ENCODE data around the gene GBX2.

GBX2 gene

DNA sequence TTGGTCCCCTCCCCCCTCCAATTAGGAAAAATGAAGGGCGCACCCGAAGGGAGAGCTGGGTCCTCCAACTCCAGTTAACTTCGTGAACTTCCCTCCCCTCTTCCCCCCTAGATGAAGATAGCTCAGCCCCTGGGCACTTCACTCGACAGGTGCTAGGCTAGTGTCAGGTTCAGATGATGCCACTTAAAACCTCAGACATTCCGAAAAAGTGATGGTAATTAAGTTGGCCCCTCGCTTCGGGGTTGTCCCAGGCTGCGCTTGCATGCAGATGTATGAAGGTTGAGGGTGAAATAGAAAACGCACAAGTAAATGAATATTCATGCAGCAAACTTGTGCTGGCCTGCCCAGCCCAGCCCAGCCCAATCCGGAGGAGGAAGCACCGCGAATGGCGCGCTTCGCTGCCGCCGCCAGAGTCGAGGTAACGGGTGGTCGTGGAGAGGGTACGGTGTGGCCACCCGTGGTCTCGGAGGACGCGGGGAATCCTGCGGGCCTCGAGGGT lies 3.0 kb upstream of the GBX2 start:
- WGBS, 2 donors (ENCODE audit: extremely low coverage in 2 of 2, insufficient read length in 2 of 2, insufficient replicate concordance in 1 of 2), result no CpG with 5 or more reads among the region's 27 CpGs
- Histone ChIP-seq H3K36me3 (replicated peaks in 1 of 2; ENCODE audit: control insufficient read depth in 2 of 2, insufficient read depth in 2 of 2, low read length in 2 of 2) (peaks cover 0 to 9% of the 10 kb centered on the region in 2 donors), H3K18ac (ENCODE audit: low read length) (peak overlapping the region; percentile 74), H3K14ac (ENCODE audit: low read length) (no peak overlapping the region), H4K91ac (ENCODE audit: low read depth, low read length, poor library complexity) (no peak overlapping the region), H2BK12ac (ENCODE audit: low read length) (peak overlapping the region; percentile 68), H3K27ac (replicated peaks; ENCODE audit: low read length) (no peak overlapping the region), H2AFZ (ENCODE audit: low read length) (peak overlapping the region; percentile 75), H3K4me2 (ENCODE audit: insufficient read depth, low read length, poor library complexity, severe bottlenecking) (no peak overlapping the region), H2BK5ac (ENCODE audit: low read length) (no peak overlapping the region), H3K9ac (ENCODE audit: low read depth, low read length, poor library complexity) (peak overlapping the region; percentile 33), H3K9me3 (replicated peaks in 1 of 2; ENCODE audit: control insufficient read depth in 2 of 2, insufficient read depth in 1 of 2, low read depth in 1 of 2, low read length in 2 of 2) (peaks cover 0 to 14% of the 10 kb centered on the region in 2 donors), H3K27me3 (ENCODE audit: control insufficient read depth in 3 of 3, insufficient read depth in 3 of 3, low read depth in 1 of 3, low read length in 3 of 3) (peaks cover 0 to 97% (median 59%) of the 10 kb centered on the region in 3 experiments), H3K23ac (ENCODE audit: low read depth, low read length, poor library complexity) (peak overlapping the region; percentile 8), H3K4me3 (ENCODE audit: low read length in 2 of 2) (peak overlapping the region in 1 of 2 donors; percentile 95), H3K4ac (ENCODE audit: low read length) (no peak overlapping the region), H3K79me1 (ENCODE audit: low read depth, low read length) (peaks cover 2% of the 10 kb centered on the region), H2BK120ac (ENCODE audit: low read depth, low read length) (no peak overlapping the region), H4K8ac (ENCODE audit: low read depth, low read length) (no peak overlapping the region), H3K4me1 (ENCODE audit: control insufficient read depth in 2 of 2, insufficient read depth in 1 of 2, low read depth in 1 of 2, low read length in 2 of 2) (peaks cover 6 to 45% of the 10 kb centered on the region in 2 donors), H2AK5ac (ENCODE audit: low read depth, low read length) (peak overlapping the region; percentile 77), H2BK15ac (ENCODE audit: low read length) (no peak overlapping the region)
- no peak for DNase-seq (ENCODE audit: low spot score)

DNA sequence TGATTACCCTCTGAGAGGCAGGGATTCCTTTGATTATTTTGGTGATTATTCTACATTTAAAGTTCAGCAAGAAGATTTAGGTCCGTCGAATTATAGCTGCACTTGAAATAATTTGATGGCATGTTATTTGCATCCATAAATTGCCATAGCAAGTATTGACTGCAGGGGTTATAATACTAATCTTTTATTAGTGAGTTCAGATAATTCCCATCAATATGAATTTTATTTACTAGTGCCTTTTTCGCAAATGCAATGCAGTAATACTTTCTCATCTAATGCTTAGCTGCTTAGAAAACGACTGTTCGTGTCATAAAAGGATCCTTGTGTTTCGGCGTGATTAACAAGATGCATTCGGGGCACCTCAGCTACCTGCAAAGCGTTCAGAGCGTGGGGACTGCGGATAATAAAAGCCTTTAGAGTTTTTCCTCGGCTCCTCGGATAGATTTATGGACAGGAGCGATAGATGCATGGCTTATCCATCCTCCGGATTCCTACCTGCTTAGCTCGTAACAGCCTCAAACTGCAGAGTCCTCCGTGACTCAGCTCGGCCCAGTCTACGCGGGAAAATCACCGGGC lies 2.5 kb upstream of the GBX2 start:
- no peak overlapping the region for H3K4ac ChIP-seq (ENCODE audit: low read length)
- H3K18ac ChIP-seq (ENCODE audit: low read length), result no peak overlapping the region
- peaks cover 0 to 100% (median 64%) of the 10 kb centered on the region in 3 experiments for H3K27me3 ChIP-seq (ENCODE audit: control insufficient read depth in 3 of 3, insufficient read depth in 3 of 3, low read depth in 1 of 3, low read length in 3 of 3)
- H2BK12ac ChIP-seq (ENCODE audit: low read length), result no peak overlapping the region
- peak overlapping the region; percentile 75 for H2AFZ ChIP-seq (ENCODE audit: low read length)
- peaks cover 0 to 14% of the 10 kb centered on the region in 2 donors for H3K9me3 ChIP-seq (replicated peaks in 1 of 2; ENCODE audit: control insufficient read depth in 2 of 2, insufficient read depth in 1 of 2, low read depth in 1 of 2, low read length in 2 of 2)
- H3K9ac ChIP-seq (ENCODE audit: low read depth, low read length, poor library complexity), result no peak overlapping the region
- no peak overlapping the region for H4K91ac ChIP-seq (ENCODE audit: low read depth, low read length, poor library complexity)
- DNase-seq (ENCODE audit: low spot score), result peak; percentile 11
- no peak overlapping the region for H2AK5ac ChIP-seq (ENCODE audit: low read depth, low read length)
- H3K27ac ChIP-seq (replicated peaks; ENCODE audit: low read length), result no peak overlapping the region
- no peak overlapping the region for H3K4me2 ChIP-seq (ENCODE audit: insufficient read depth, low read length, poor library complexity, severe bottlenecking)
- H3K79me1 ChIP-seq (ENCODE audit: low read depth, low read length), result peaks cover 2% of the 10 kb centered on the region
- no peak overlapping the region for H3K14ac ChIP-seq (ENCODE audit: low read length)
- peaks cover 0 to 14% of the 10 kb centered on the region in 2 donors for H3K36me3 ChIP-seq (replicated peaks in 1 of 2; ENCODE audit: control insufficient read depth in 2 of 2, insufficient read depth in 2 of 2, low read length in 2 of 2)
- H4K8ac ChIP-seq (ENCODE audit: low read depth, low read length), result no peak overlapping the region
- H2BK5ac ChIP-seq (ENCODE audit: low read length), result no peak overlapping the region
- no peak overlapping the region for H3K23ac ChIP-seq (ENCODE audit: low read depth, low read length, poor library complexity)
- peak overlapping the region in 1 of 2 donors; percentile 95 for H3K4me3 ChIP-seq (ENCODE audit: low read length in 2 of 2)
- no CpG with 5 or more reads among the region's 21 CpGs for WGBS, 2 donors (ENCODE audit: extremely low coverage in 2 of 2, insufficient read length in 2 of 2, insufficient replicate concordance in 1 of 2)
- H2BK120ac ChIP-seq (ENCODE audit: low read depth, low read length), result no peak overlapping the region
- H3K4me1 ChIP-seq (ENCODE audit: control insufficient read depth in 2 of 2, insufficient read depth in 1 of 2, low read depth in 1 of 2, low read length in 2 of 2), result peaks cover 8 to 40% of the 10 kb centered on the region in 2 donors
- no peak overlapping the region for H2BK15ac ChIP-seq (ENCODE audit: low read length)

DNA sequence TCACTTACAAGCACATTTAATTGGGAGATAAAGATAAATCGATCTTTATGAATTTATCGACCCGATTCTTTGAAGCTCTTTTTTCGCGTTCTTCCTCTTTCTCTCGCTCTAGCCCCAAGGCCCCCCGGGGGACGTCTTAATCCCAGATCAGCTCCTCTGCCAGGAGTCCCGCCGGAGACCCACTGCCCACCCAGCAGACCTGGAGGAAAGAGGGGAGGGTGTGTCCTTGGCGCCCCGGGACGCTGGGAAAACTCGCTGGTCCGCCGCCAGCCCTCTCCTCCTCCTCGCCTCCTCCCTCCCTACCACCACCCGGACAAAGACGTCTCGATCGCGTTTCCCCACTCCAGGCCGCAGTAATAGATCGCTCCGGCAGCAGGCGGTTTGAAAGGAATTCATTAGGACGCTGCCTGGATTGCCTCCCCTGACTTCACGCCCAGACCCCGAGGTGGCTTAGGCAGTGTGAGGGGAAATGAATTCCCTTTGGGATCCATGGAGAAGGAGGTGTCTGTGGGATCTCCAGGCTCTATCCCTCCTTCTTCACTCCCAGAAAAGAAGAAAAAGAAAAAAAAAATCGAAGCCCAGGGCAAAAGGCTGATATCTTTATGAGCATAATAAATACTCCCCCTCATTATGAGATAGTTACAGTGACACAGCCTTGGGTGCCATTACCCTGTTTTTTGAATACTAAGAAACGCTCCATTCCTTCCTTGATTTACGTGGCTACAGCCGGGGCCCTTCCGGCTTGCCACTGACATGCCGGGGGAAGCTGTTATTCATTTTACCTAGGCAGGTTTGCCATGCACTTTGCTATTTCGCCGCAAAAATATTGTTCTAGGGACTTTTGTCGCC lies 1.8 kb upstream of the GBX2 start:
- Histone ChIP-seq H3K4me2 (ENCODE audit: insufficient read depth, low read length, poor library complexity, severe bottlenecking) (peak overlapping the region; percentile 44), H3K18ac (ENCODE audit: low read length) (peak overlapping the region; percentile 41), H2BK5ac (ENCODE audit: low read length) (no peak overlapping the region), H2AFZ (ENCODE audit: low read length) (peak overlapping the region; percentile 80), H3K4me3 (ENCODE audit: low read length in 2 of 2) (peak overlapping the region in 1 of 2 donors; percentile 95), H2AK5ac (ENCODE audit: low read depth, low read length) (no peak overlapping the region), H2BK15ac (ENCODE audit: low read length) (no peak overlapping the region), H3K4ac (ENCODE audit: low read length) (no peak overlapping the region), H3K23ac (ENCODE audit: low read depth, low read length, poor library complexity) (no peak overlapping the region), H3K79me1 (ENCODE audit: low read depth, low read length) (peaks cover 2% of the 10 kb centered on the region), H3K27ac (replicated peaks; ENCODE audit: low read length) (no peak overlapping the region), H3K36me3 (replicated peaks in 1 of 2; ENCODE audit: control insufficient read depth in 2 of 2, insufficient read depth in 2 of 2, low read length in 2 of 2) (peaks cover 0 to 21% of the 10 kb centered on the region in 2 donors), H2BK120ac (ENCODE audit: low read depth, low read length) (no peak overlapping the region), H3K27me3 (ENCODE audit: control insufficient read depth in 3 of 3, insufficient read depth in 3 of 3, low read depth in 1 of 3, low read length in 3 of 3) (peaks cover 0 to 100% (median 68%) of the 10 kb centered on the region in 3 experiments), H3K4me1 (ENCODE audit: control insufficient read depth in 2 of 2, insufficient read depth in 1 of 2, low read depth in 1 of 2, low read length in 2 of 2) (peaks cover 8 to 38% of the 10 kb centered on the region in 2 donors), H3K9me3 (replicated peaks in 1 of 2; ENCODE audit: control insufficient read depth in 2 of 2, insufficient read depth in 1 of 2, low read depth in 1 of 2, low read length in 2 of 2) (peaks cover 0 to 14% of the 10 kb centered on the region in 2 donors), H3K14ac (ENCODE audit: low read length) (no peak overlapping the region), H4K8ac (ENCODE audit: low read depth, low read length) (no peak overlapping the region), H4K91ac (ENCODE audit: low read depth, low read length, poor library complexity) (no peak overlapping the region), H3K9ac (ENCODE audit: low read depth, low read length, poor library complexity) (no peak overlapping the region), H2BK12ac (ENCODE audit: low read length) (peak overlapping the region; percentile 31)
- no CpG with 5 or more reads among the region's 38 CpGs for WGBS, 2 donors (ENCODE audit: extremely low coverage in 2 of 2, insufficient read length in 2 of 2, insufficient replicate concordance in 1 of 2)
- peak; percentile 48 for DNase-seq (ENCODE audit: low spot score)
